Activated CD8-positive, alpha-beta T cell treated with anti-CD3 and anti-CD28 coated beads for 36 hours (primary cell): ENCODE measurements around the gene MMRN2. TPM values are rescaled to one million over a fixed set of nuclear protein-coding genes. Genes with fewer than 3 reads are reported as not detected.

Source experiments
- ATAC-seq: fragments of 200-7000 bp; cut with Tn5 transposase; one replicate; pipeline ENCODE4 v1.10.0; 2021; ENCODE audit warnings: mild to moderate bottlenecking, moderate library complexity
- CTCF ChIA-PET: fragments of 350-600 bp; sonication (Branson Sonifier 250); formaldehyde crosslinking; loops from one replicate; lab custom pipeline; 2021; ENCODE audit warnings: antibody characterized with exemption; lab: Charles Lee
- POLR2A ChIA-PET: fragments of 350-600 bp; sonication (Branson Sonifier 250); formaldehyde crosslinking; loops from one replicate; lab custom pipeline; 2021; ENCODE audit warnings: antibody characterized with exemption; lab: Charles Lee
- DNase-seq: peaks from one replicate; pipeline ENCODE4 v3.0.0-alpha.2; 2020
- H3K27ac Mint-ChIP-seq: one replicate; pipeline ENCODE4 v1.8.0; 2021; ENCODE audit warnings: mild to moderate bottlenecking, mixed read lengths
- H3K27me3 Mint-ChIP-seq: one replicate; pipeline ENCODE4 v1.8.0; 2021; ENCODE audit warnings: mixed read lengths
- H3K36me3 Mint-ChIP-seq: one replicate; pipeline ENCODE4 v1.8.0; 2021; ENCODE audit warnings: low read depth, mixed read lengths
- H3K4me1 Mint-ChIP-seq: one replicate; pipeline ENCODE4 v1.8.0; 2021; ENCODE audit warnings: low read depth, mixed read lengths
- H3K4me3 Mint-ChIP-seq: one replicate; pipeline ENCODE4 v1.8.0; 2021; ENCODE audit warnings: mild to moderate bottlenecking, moderate library complexity, mixed read lengths
- H3K9me3 Mint-ChIP-seq: one replicate; pipeline ENCODE4 v1.8.0; 2021; ENCODE audit warnings: mixed read lengths
- CTCF ChIP-seq: fragments of 200-600 bp; IDR thresholded peaks from one replicate; pipeline ENCODE4 v1.8.0; 2022; ENCODE audit warnings: antibody characterized with exemption, mild to moderate bottlenecking
- intact Hi-C: fragments of 100-400 bp; cut with micrococcal nuclease; formaldehyde crosslinking; loops from one replicate; pipeline ENCODE4 v1.10.0; 2022
- total RNA-seq, 2 experiments: library from RNA; stranded (reverse); gene quantifications; one replicate each; pipeline ENCODE4 v1.2.3, GENCODE V29; 2021

Gene MMRN2
- total RNA-seq, 2 experiments from 2014 or later, result not detected

- no peak for TF ChIP-seq CTCF
- DNase-seq, result no peak
- Mint-ChIP-seq H3K9me3 (no peaks in the 10 kb centered on the region), H3K27ac (no peak overlapping the region), H3K36me3 (no peaks in the 10 kb centered on the region), H3K4me3 (no peak overlapping the region), H3K4me1 (peaks cover 5% of the 10 kb centered on the region), H3K27me3 (no peaks in the 10 kb centered on the region)
- ATAC-seq, result no peak
- ChIA-PET POLR2A (interaction anchor here (1.0 kb wide), 1 partner anchor 9 kb away, joined by 4 read pairs; no protein-coding TSS in a partner anchor), CTCF (interaction anchor here (0.7 to 3.0 kb wide), 2 partner anchors 14 to 19 kb away, joined by 3 to 10 read pairs; no protein-coding TSS in a partner anchor)
- intact Hi-C loops, result no loop called here
These were observed 10.9 kb downstream of the MMRN2 start for GRCh38 chr10:86946213-86947155.

GRCh38 chr10:86945361-86946212, 11.8 kb downstream of the MMRN2 start:
- ChIA-PET POLR2A (interaction anchor here (1.0 kb wide), 1 partner anchor 10 kb away, joined by 4 read pairs; no protein-coding TSS in a partner anchor), CTCF (interaction anchor here (0.7 to 3.0 kb wide), 3 partner anchors 15 to 22 kb away, joined by 3 to 10 read pairs (median 3); partner anchors contain the start of gene ADIRF)
- Mint-ChIP-seq H3K9me3 (no peaks in the 10 kb centered on the region), H3K27ac (no peak overlapping the region), H3K36me3 (no peaks in the 10 kb centered on the region), H3K4me1 (peaks cover 4% of the 10 kb centered on the region), H3K4me3 (no peak overlapping the region), H3K27me3 (no peaks in the 10 kb centered on the region)
- ATAC-seq (no peak), DNase-seq (no peak)
- intact Hi-C loops, result no loop called here
- TF ChIP-seq CTCF, result no peak

DNA sequence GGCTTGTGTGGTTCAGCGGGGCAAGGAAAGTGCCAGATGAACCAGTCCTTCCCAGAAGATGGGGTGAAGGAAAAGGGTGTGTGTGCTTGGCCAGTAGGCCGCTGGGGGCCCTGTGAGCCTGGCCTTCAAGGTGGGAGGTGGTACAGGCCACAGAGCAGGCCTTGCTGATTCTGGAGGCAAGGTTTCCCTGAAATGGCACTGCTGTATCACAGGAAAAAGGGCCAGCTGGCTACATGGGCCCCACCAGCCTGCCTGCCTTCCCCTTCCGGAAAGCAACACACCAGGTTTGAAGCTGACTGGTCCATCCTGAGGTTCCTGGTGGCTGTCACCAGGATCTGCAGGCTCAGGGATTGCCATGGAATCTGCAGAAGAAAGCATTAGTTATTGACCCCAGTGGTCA, 12.5 kb downstream of the MMRN2 start:
- Mint-ChIP-seq H3K36me3 (no peaks in the 10 kb centered on the region), H3K4me3 (no peak overlapping the region), H3K4me1 (no peaks in the 10 kb centered on the region), H3K9me3 (no peaks in the 10 kb centered on the region), H3K27me3 (no peaks in the 10 kb centered on the region), H3K27ac (no peak overlapping the region)
- intact Hi-C loops, result no loop called here
- POLR2A ChIA-PET, result no interaction called here
- CTCF ChIA-PET, result no interaction called here
- DNase-seq, result no peak
- no peak for TF ChIP-seq CTCF
- no peak for ATAC-seq

DNA sequence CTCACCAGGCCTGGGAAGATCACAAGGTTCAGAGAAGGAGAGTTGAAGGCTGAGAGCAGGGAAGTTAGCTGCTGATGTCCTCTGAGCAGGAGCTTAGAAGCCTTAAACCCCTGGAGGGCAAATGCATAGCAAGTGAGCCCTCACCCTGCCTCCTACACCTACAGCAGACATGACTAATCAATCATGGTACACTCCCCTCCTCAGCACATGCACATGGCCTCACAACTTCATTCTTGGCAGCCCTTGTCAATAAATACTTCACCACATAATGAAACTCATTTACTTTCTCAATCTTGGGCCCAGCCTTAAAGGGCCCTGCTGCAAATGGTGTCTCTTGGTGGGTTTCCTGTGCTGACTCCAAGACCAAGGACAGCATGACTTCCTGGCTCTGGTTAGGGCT, 12.9 kb downstream of the MMRN2 start:
- CTCF ChIA-PET, result no interaction called here

More for the DNA sequence above, 12.9 kb downstream of the MMRN2 start:
- no peak overlapping the region for H3K27ac Mint-ChIP-seq
- no peak overlapping the region for H3K4me3 Mint-ChIP-seq
- peak; percentile 28 for ATAC-seq
- no peaks in the 10 kb centered on the region for H3K27me3 Mint-ChIP-seq
- no peaks in the 10 kb centered on the region for H3K36me3 Mint-ChIP-seq
- intact Hi-C loops, result no loop called here
- H3K9me3 Mint-ChIP-seq, result no peaks in the 10 kb centered on the region
- H3K4me1 Mint-ChIP-seq, result no peaks in the 10 kb centered on the region
- POLR2A ChIA-PET, result no interaction called here
- no peak for TF ChIP-seq CTCF
- DNase-seq, result no peak
